IMR-90 (cell line): ENCODE measurements around the gene MYO3B. TPM values are rescaled to one million over a fixed set of nuclear protein-coding genes. Genes with fewer than 3 reads are reported as not detected.

Source experiments
- ATAC-seq: fragments of 200-7000 bp; cut with Tn5 transposase; 2 replicates; pipeline ENCODE4 v1.9.1; 2020; ENCODE audit warnings: low read depth, mild to moderate bottlenecking, moderate library complexity
- BruUV-seq: library from RNA; stranded (reverse); fragments of 400-500 nt; replicated peaks from 2 replicates; lab custom pipeline; 2021; lab: Mats Ljungman, UMichigan
- CTCF ChIA-PET: fragments of 300-600 bp; formaldehyde crosslinking; extraction: SDS; loops from one replicate; lab custom pipeline; 2021; ENCODE audit warnings: antibody characterized with exemption; lab: Yijun Ruan, JAX
- POLR2A ChIA-PET: fragments of 300-600 bp; sonication (Branson Sonifier 250); formaldehyde crosslinking; loops from one replicate; lab custom pipeline; 2022; ENCODE audit warnings: antibody characterized with exemption; ENCODE audit not compliant: unreplicated experiment; lab: Charles Lee
- DNase-seq: peaks from one replicate; pipeline ENCODE4 v3.0.0; 2013
- H2AFZ ChIP-seq: replicated peaks from 2 replicates; pipeline ENCODE3; 2013; ENCODE audit warnings: low read length, mild to moderate bottlenecking; ENCODE audit not compliant: poor library complexity
- H2AK5ac ChIP-seq: 2 replicates; pipeline ENCODE4 v1.6.1; 2013; ENCODE audit warnings: low read depth, low read length, inconsistent platforms
- H2AK9ac ChIP-seq: replicated peaks from 2 replicates; pipeline ENCODE3; 2013; ENCODE audit warnings: mild to moderate bottlenecking, low read depth, low read length, moderate library complexity; ENCODE audit not compliant: poor library complexity
- H2BK120ac ChIP-seq: 2 replicates; pipeline ENCODE4 v1.6.1; 2013; ENCODE audit warnings: low read depth, low read length, inconsistent platforms
- H2BK15ac ChIP-seq: 3 replicates; pipeline ENCODE4 v1.6.1; 2013; ENCODE audit warnings: low read depth, low read length, inconsistent platforms
- H2BK20ac ChIP-seq: 2 replicates; pipeline ENCODE4 v1.6.1; 2013; ENCODE audit warnings: low read depth, mild to moderate bottlenecking, inconsistent platforms, low read length, moderate library complexity
- H2BK5ac ChIP-seq: 2 replicates; pipeline ENCODE4 v1.6.1; 2013; ENCODE audit warnings: mild to moderate bottlenecking, low read depth, low read length, inconsistent platforms; ENCODE audit not compliant: poor library complexity, severe bottlenecking
- H3K14ac ChIP-seq: replicated peaks from 2 replicates; pipeline ENCODE4 v1.6.1; 2013; ENCODE audit warnings: low read depth, low read length, inconsistent platforms
- H3K18ac ChIP-seq: 2 replicates; pipeline ENCODE4 v1.6.1; 2013; ENCODE audit warnings: low read depth, low read length, control low read depth
- H3K23ac ChIP-seq: 2 replicates; pipeline ENCODE4 v1.6.1; 2013; ENCODE audit warnings: low read depth, low read length, inconsistent platforms
- H3K27ac ChIP-seq: 2 replicates; pipeline ENCODE4 v1.5.1; 2013; ENCODE audit warnings: mild to moderate bottlenecking, control low read depth, low read length; ENCODE audit not compliant: insufficient read depth
- H3K27me3 ChIP-seq: 2 replicates; pipeline ENCODE4 v1.6.1; 2013; ENCODE audit warnings: low read length; ENCODE audit not compliant: control insufficient read depth, insufficient read depth
- H3K36me3 ChIP-seq: 2 replicates; pipeline ENCODE4 v1.6.1; 2013; ENCODE audit warnings: low read length, mixed read lengths; ENCODE audit not compliant: control insufficient read depth, insufficient read depth
- H3K4ac ChIP-seq: 2 replicates; pipeline ENCODE4 v1.6.1; 2013; ENCODE audit warnings: low read depth, low read length, inconsistent platforms
- H3K4me1 ChIP-seq: 2 replicates; pipeline ENCODE4 v1.6.1; 2013; ENCODE audit warnings: low read length, mixed read lengths; ENCODE audit not compliant: control insufficient read depth, insufficient read depth
- H3K4me2 ChIP-seq: 2 replicates; pipeline ENCODE4 v1.6.1; 2013; ENCODE audit warnings: low read depth, mild to moderate bottlenecking, control low read depth, low read length, moderate library complexity
- H3K4me3 ChIP-seq: 2 replicates; pipeline ENCODE4 v1.5.1; 2013; ENCODE audit warnings: low read depth, mild to moderate bottlenecking, control low read depth, low read length, moderate library complexity; ENCODE audit not compliant: insufficient read depth
- H3K56ac ChIP-seq: 2 replicates; pipeline ENCODE4 v1.6.1; 2013; ENCODE audit warnings: low read length, inconsistent platforms; ENCODE audit not compliant: insufficient read depth; ENCODE audit errors: extremely low read depth
- H3K79me1 ChIP-seq, 2 experiments: 2 replicates each; pipeline ENCODE4 v1.6.1; 2013; ENCODE audit warnings: low read length in 2 of 2, inconsistent platforms in 1 of 2, low read depth in 1 of 2
- H3K9ac ChIP-seq: 2 replicates; pipeline ENCODE4 v1.6.1; 2013; ENCODE audit warnings: low read depth, low read length, control low read depth
- H3K9me1 ChIP-seq: 2 replicates; pipeline ENCODE4 v1.6.1; 2013; ENCODE audit warnings: low read length, inconsistent platforms; ENCODE audit not compliant: insufficient read depth
- H3K9me3 ChIP-seq: 2 replicates; pipeline ENCODE4 v1.6.1; 2013; ENCODE audit warnings: low read length; ENCODE audit not compliant: control insufficient read depth, insufficient read depth
- H4K20me1 ChIP-seq: 2 replicates; pipeline ENCODE4 v1.6.1; 2013; ENCODE audit warnings: low read length, inconsistent platforms; ENCODE audit not compliant: insufficient read depth
- H4K5ac ChIP-seq: 2 replicates; pipeline ENCODE4 v1.6.1; 2013; ENCODE audit warnings: mild to moderate bottlenecking, low read depth, low read length, control low read depth
- H4K8ac ChIP-seq, 2 experiments: 2 replicates each; pipeline ENCODE4 v1.6.1; 2013; ENCODE audit warnings: low read depth in 2 of 2, low read length in 2 of 2, control low read depth in 1 of 2, inconsistent platforms in 1 of 2
- H4K91ac ChIP-seq: 2 replicates; pipeline ENCODE4 v1.6.1; 2013; ENCODE audit warnings: low read depth, low read length, inconsistent platforms; ENCODE audit not compliant: insufficient read depth
- CEBPB ChIP-seq: IDR thresholded peaks from 2 replicates; pipeline ENCODE4 v1.6.1; 2012; ENCODE audit warnings: low read depth, low read length, improper control_type of control experiment
- CHD1 ChIP-seq: IDR thresholded peaks from 2 replicates; pipeline ENCODE4 v1.6.1; 2012; ENCODE audit warnings: low read depth, low read length, improper control_type of control experiment
- CTCF ChIP-seq: conservative IDR thresholded peaks from 2 replicates; pipeline ENCODE4 v1.5.1; 2012; ENCODE audit warnings: mild to moderate bottlenecking, low read depth, low read length, improper control_type of control experiment
- MAFK ChIP-seq: IDR thresholded peaks from 2 replicates; pipeline ENCODE4 v1.6.1; 2012; ENCODE audit warnings: low read depth, low read length, improper control_type of control experiment
- MAZ ChIP-seq: IDR thresholded peaks from 2 replicates; pipeline ENCODE4 v1.6.1; 2012; ENCODE audit warnings: low read depth, mild to moderate bottlenecking, low read length, improper control_type of control experiment, moderate library complexity, borderline replicate concordance
- RFX5 ChIP-seq: IDR thresholded peaks from 2 replicates; pipeline ENCODE4 v1.8.0; 2012; ENCODE audit warnings: low read depth, mild to moderate bottlenecking, low read length, moderate library complexity
- USF2 ChIP-seq: fragments of 150-350 bp; IDR thresholded peaks from 2 replicates; pipeline ENCODE4 v1.6.1; 2017; ENCODE audit warnings: mild to moderate bottlenecking, antibody characterized with exemption, low read length, low read depth
- WGBS, 2 experiments: methylation state at CpG; one replicate each; pipeline versions ENCODE4 v1.1.5 to v1.1.7; 2013; ENCODE audit warnings: missing lambda C conversion rate in 2 of 2; ENCODE audit not compliant: insufficient read length in 1 of 2; ENCODE audit errors: extremely low coverage in 2 of 2; 5-methylcytosine and 5-hydroxymethylcytosine counted together
- dilution Hi-C: fragments of 300-500 bp; cut with HindIII; formaldehyde crosslinking; loops from one replicate; pipeline ENCODE4 v1.14.3; 2018; ENCODE audit warnings: low sequenced_read_pairs; ENCODE audit not compliant: unreplicated experiment
- in situ Hi-C: fragments of 300-500 bp; cut with MboI; formaldehyde crosslinking; loops from 3 replicates; pipeline ENCODE4 v1.14.3; 2019; ENCODE audit warnings: low sequenced_read_pairs, inconsistent platforms, mixed read lengths
- intact Hi-C: fragments of 100-400 bp; cut with micrococcal nuclease; formaldehyde crosslinking; loops from 2 replicates; pipeline ENCODE4 v1.10.0; 2022
- polyA plus RNA-seq, 3 experiments: library from polyadenylated mRNA; depleted of rRNA; stranded (reverse); fragments of >200 nt; gene quantifications; 2 replicates each; pipeline ENCODE4 v1.2.3, GENCODE V29; 2012; ENCODE audit warnings: low replicate concordance in 1 of 3
- total RNA-seq: library from RNA; depleted of rRNA; stranded (reverse); fragments of >200 nt; gene quantifications from 2 replicates; pipeline ENCODE4 v1.2.3, GENCODE V29; 2012

The MYO3B gene
- total and polyA plus RNA-seq, 2 of the 4 experiments (the other 2 are of a cell fraction), result 0.02 TPM; not detected in 1

- dilution Hi-C loops (no loop called here), intact Hi-C loops (loop anchor here (5.0 kb wide), 2 partner anchors 126 to 431 kb away; no protein-coding TSS in a partner anchor), in situ Hi-C loops (no loop called here)
- WGBS, 2 experiments, result no CpG with 5 or more reads among the region's 6 CpGs
- Histone ChIP-seq H3K14ac (no peak overlapping the region), H3K56ac (no peak overlapping the region), H2AFZ (no peak overlapping the region), H3K9me3 (no peaks in the 10 kb centered on the region), H4K5ac (no peak overlapping the region), H2BK5ac (no peak overlapping the region), H4K8ac (no peak overlapping the region), H3K27me3 (peaks cover 12% of the 10 kb centered on the region), H3K27ac (no peak overlapping the region), H3K9ac (no peak overlapping the region), H3K23ac (no peak overlapping the region), H3K4ac (no peak overlapping the region), H2BK20ac (no peak overlapping the region), H3K18ac (no peak overlapping the region), H2BK120ac (no peak overlapping the region), H4K91ac (no peak overlapping the region), H4K20me1 (no peaks in the 10 kb centered on the region), H3K4me3 (no peak overlapping the region), H2BK15ac (no peak overlapping the region), H2AK5ac (no peak overlapping the region), H3K4me2 (no peak overlapping the region), H3K36me3 (no peaks in the 10 kb centered on the region), H3K9me1 (no peaks in the 10 kb centered on the region), H2AK9ac (no peak overlapping the region), H3K4me1 (no peaks in the 10 kb centered on the region), H3K79me1 (no peaks in the 10 kb centered on the region)
- ATAC-seq, result no peak
- BruUV-seq, result no TSS peak
- POLR2A ChIA-PET, result no interaction called here
- DNase-seq, result no peak
- no peak for TF ChIP-seq CHD1
- TF ChIP-seq USF2, result no peak
- TF ChIP-seq MAFK, result no peak
- TF ChIP-seq CTCF, result no peak
- TF ChIP-seq RFX5, result no peak
- no peak for TF ChIP-seq MAZ
- TF ChIP-seq CEBPB, result no peak
- CTCF ChIA-PET, result interaction anchor here (1.3 to 1.6 kb wide), 2 partner anchors 39 to 452 kb away, joined by 3 to 5 read pairs; no protein-coding TSS in a partner anchor
Measured at GRCh38 chr2:170362871-170363631, 185.1 kb downstream of the MYO3B start.
